Measurements from ENCODE around the gene RNF4.

GRCh38 chr4:2487632-2488031 lies 18.7 kb downstream of the RNF4 start:
- TF ChIP-seq CTCF (conservative IDR thresholded peaks at IDR 0.05) (no peak), ZFX (IDR thresholded peaks at IDR 0.05) (no peak)

Measured in C4-2B (cell line).